Vagina (tissue), 2 donors: ENCODE data around the gene MPEG1.

ENCODE experiments used
- POLR2AphosphoS5 ChIP-seq, 2 donors: sonication (generic); formaldehyde crosslinking; IDR thresholded peaks; one replicate each; pipeline ENCODE4 v1.9.0; 2017; ENCODE audit warnings: antibody characterized with exemption in 2 of 2, mild to moderate bottlenecking in 2 of 2, low read depth in 1 of 2; ENCODE audit not compliant: insufficient read depth in 1 of 2
- TF ChIP-seq, protein P1 (sequence below), 3 experiments: fragments of 450-650 bp in 2 of 3; fragments of 200-600 bp in 1 of 3; sonication (generic) in 1 of 3; IDR thresholded peaks; one replicate each; pipeline ENCODE4 v1.5.1; 2017 to 2019; ENCODE audit warnings: antibody characterized with exemption in 3 of 3, mild to moderate bottlenecking in 2 of 3, moderate library complexity in 2 of 3

DNA sequence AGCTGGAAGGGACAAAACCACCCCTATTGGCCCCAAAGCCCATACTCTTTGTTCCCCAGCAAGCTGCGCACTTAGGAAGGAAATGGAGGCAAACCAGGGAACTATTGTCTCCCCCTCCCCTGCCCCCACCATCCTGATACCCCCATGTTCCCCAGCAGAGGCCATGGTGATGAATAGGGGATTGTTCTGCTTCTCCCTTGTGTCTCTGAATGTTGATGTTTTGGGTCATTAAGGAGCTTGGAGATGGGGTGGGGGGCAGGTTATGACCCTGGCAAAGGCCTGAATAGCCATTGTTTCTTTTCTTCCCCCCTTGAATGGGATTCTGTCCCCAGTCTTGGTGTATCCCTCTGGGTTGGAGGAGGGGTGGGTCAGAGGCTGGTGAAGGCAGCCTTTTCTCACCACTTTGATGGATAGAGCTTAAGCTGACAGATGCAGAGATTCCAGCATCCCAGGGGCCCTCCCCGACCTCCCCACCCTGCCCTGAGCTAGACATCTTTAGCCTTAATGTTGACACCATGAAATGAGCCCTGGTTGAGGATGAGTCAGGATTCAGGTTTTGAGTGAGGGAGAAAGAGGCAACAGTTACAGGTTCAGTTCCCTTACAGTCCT lies 32.5 kb downstream of the MPEG1 start:
- TF ChIP-seq POLR2AphosphoS5 (IDR thresholded peaks at IDR 0.05; ENCODE audit: insufficient read depth in 1 of 2, low read depth in 1 of 2): no peak
- TF ChIP-seq, protein P1, sequence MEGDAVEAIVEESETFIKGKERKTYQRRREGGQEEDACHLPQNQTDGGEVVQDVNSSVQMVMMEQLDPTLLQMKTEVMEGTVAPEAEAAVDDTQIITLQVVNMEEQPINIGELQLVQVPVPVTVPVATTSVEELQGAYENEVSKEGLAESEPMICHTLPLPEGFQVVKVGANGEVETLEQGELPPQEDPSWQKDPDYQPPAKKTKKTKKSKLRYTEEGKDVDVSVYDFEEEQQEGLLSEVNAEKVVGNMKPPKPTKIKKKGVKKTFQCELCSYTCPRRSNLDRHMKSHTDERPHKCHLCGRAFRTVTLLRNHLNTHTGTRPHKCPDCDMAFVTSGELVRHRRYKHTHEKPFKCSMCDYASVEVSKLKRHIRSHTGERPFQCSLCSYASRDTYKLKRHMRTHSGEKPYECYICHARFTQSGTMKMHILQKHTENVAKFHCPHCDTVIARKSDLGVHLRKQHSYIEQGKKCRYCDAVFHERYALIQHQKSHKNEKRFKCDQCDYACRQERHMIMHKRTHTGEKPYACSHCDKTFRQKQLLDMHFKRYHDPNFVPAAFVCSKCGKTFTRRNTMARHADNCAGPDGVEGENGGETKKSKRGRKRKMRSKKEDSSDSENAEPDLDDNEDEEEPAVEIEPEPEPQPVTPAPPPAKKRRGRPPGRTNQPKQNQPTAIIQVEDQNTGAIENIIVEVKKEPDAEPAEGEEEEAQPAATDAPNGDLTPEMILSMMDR (IDR thresholded peaks at IDR 0.05): no peak
